ENCODE results near the gene MIPOL1. TPM values are rescaled to one million over a fixed set of nuclear protein-coding genes. Genes with fewer than 3 reads are reported as not detected.
A peak's percentile ranks its signal among the peaks of the same experiment; 100 is the strongest.

Gene MIPOL1
- not detected in 2 replicates for total RNA-seq (2014; rRNA removed; shearing (Covaris generic))
- total RNA-seq (2022), result not detected in 2 replicates
- Bru-seq, nascent RNA, result percentile 6 among the genes with signal in this experiment
- BruChase-seq, experiment 1, labeled RNA remaining after a 6-hour chase, result percentile 4 among the genes with signal in this experiment
- percentile 6 among the genes with signal in this experiment for BruChase-seq, experiment 2, labeled RNA remaining after a 2-hour chase
- long read RNA-seq, result 0 reads

DNA sequence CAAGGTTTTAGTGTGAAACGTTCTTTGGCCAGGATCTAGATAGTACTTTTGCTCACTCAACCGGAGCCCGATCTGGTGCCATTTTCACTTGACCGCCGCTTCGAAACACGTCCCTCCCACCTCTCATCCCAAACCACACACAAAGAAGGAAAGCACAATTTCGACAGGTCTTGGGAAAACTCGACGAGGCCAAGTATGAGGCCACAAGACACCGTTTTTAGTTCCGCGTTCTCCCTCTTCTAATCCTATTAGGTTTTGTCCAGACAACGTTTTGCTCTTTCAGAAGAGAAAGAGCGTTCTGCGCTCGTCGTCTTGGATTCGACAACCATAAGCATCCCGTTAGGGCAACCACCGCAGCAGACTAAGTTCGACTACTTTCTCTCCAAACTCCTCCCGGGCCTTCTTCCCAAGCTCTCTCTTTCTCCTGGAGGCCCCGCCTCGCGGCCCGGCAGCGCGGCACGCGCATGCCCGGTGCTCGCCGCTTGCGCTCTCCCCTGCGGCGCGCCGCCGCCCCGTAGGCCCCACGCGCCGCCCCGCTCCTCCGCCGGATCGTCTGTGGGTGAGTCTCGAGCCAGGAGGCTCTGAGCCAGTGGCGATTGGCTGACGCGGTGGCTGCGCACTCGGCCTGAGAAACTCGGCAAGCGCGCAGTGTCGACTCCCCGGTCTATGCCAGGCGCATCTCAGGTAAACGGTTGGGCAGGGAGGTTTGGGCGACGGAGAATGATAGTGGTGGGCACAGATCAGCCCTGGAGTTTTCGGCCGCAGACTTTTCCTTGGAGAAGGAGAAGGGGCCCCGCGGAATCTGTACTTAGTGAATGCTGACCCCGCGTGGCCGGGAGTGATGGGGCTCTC lies at the start of gene MIPOL1:
MIPOL1 (plus strand) TSS at position 517 of the 852 bp plus-strand sequence. CDS start 49,952 bp downstream, outside the sequence.
- POLR2A ChIA-PET, result interaction anchor here (1.2 kb wide), 1 partner anchor 227 kb away, joined by 5 read pairs; no protein-coding TSS in a partner anchor
- Histone ChIP-seq H3K4me1 (ENCODE audit: insufficient read depth, low read length, poor library complexity, severe bottlenecking) (no peaks in the 10 kb centered on the region), H3K4me3 (ENCODE audit: low read depth, low read length, poor library complexity, severe bottlenecking) (no peak within 1 kb of the TSS), H4K20me1 (ENCODE audit: insufficient read depth, low read length) (no peaks in the 10 kb centered on the region), H3K36me3 (ENCODE audit: insufficient read depth, low read length) (no peaks in the 10 kb centered on the region), H2AFZ (ENCODE audit: low read length) (no peak within 1 kb of the TSS), H3K79me2 (ENCODE audit: insufficient read depth, low read depth, low read length) (no peaks in the 10 kb centered on the region), H3K9me2 (ENCODE audit: insufficient read depth, low read length) (no peaks in the 10 kb centered on the region), H3K9me3 (ENCODE audit: low read length) (no peaks in the 10 kb centered on the region), H3K27ac (ENCODE audit: low read depth, low read length, poor library complexity, severe bottlenecking) (no peak within 1 kb of the TSS), H3K4me2 (ENCODE audit: low read length) (no peak within 1 kb of the TSS)
- BruUV-seq (replicated peaks), result no TSS peak
- no peak for TF ChIP-seq EZH2phosphoT487 (IDR thresholded peaks at IDR 0.05; ENCODE audit: borderline replicate concordance, low read depth, low read length)
- TF ChIP-seq, protein P1, sequence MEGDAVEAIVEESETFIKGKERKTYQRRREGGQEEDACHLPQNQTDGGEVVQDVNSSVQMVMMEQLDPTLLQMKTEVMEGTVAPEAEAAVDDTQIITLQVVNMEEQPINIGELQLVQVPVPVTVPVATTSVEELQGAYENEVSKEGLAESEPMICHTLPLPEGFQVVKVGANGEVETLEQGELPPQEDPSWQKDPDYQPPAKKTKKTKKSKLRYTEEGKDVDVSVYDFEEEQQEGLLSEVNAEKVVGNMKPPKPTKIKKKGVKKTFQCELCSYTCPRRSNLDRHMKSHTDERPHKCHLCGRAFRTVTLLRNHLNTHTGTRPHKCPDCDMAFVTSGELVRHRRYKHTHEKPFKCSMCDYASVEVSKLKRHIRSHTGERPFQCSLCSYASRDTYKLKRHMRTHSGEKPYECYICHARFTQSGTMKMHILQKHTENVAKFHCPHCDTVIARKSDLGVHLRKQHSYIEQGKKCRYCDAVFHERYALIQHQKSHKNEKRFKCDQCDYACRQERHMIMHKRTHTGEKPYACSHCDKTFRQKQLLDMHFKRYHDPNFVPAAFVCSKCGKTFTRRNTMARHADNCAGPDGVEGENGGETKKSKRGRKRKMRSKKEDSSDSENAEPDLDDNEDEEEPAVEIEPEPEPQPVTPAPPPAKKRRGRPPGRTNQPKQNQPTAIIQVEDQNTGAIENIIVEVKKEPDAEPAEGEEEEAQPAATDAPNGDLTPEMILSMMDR (conservative IDR thresholded peaks at IDR 0.05; ENCODE audit: low read length), result no peak
- intact Hi-C loops (cut with micrococcal nuclease; ENCODE audit: unreplicated experiment), result no loop called here
- DNase-seq (ENCODE audit: low spot score), result no peak
- CTCF ChIA-PET (ENCODE audit: unreplicated experiment), result no interaction called here

DNA sequence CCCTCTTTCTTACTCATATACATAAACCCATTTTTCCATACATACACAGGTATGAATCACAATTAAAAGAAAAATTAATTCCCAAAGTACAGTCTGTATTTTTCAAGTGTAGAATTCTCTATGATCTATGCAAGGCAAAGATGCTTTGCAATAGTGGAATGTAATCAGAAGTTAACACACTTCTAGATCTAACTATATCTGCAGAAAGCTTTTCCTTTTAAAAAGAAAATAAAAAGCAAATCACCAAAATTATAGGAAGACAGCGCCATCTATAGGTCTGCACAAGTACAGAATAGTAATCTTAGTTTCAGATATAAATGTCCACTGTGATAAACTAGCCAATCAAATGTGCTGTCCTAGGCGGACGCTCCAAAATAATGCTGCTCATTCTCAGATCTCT lies 47.3 kb upstream of the MIPOL1 start:
- peak; percentile 40 for DNase-seq (ENCODE audit: low spot score)
- intact Hi-C loops (cut with micrococcal nuclease; ENCODE audit: unreplicated experiment), result no loop called here
- no peaks in the 10 kb centered on the region for H3K9me3 ChIP-seq (ENCODE audit: low read length)

More for the DNA sequence above, 47.3 kb upstream of the MIPOL1 start:
- ChIA-PET CTCF (ENCODE audit: unreplicated experiment) (no interaction called here), POLR2A (interaction anchor here (0.6 kb wide), 2 partner anchors 18 to 55 kb away, joined by 3 to 4 read pairs; no protein-coding TSS in a partner anchor)
- Histone ChIP-seq H3K4me3 (ENCODE audit: low read depth, low read length, poor library complexity, severe bottlenecking) (no peak overlapping the region), H2AFZ (ENCODE audit: low read length) (no peak overlapping the region), H3K36me3 (ENCODE audit: insufficient read depth, low read length) (no peaks in the 10 kb centered on the region), H3K4me2 (ENCODE audit: low read length) (no peak overlapping the region), H3K9me2 (ENCODE audit: insufficient read depth, low read length) (no peaks in the 10 kb centered on the region), H3K27ac (ENCODE audit: low read depth, low read length, poor library complexity, severe bottlenecking) (no peak overlapping the region), H3K4me1 (ENCODE audit: insufficient read depth, low read length, poor library complexity, severe bottlenecking) (no peaks in the 10 kb centered on the region), H4K20me1 (ENCODE audit: insufficient read depth, low read length) (no peaks in the 10 kb centered on the region), H3K79me2 (ENCODE audit: insufficient read depth, low read depth, low read length) (no peaks in the 10 kb centered on the region)
- BruUV-seq (replicated peaks), result no TSS peak
- TF ChIP-seq EZH2phosphoT487 (IDR thresholded peaks at IDR 0.05; ENCODE audit: borderline replicate concordance, low read depth, low read length), result no peak
- TF ChIP-seq, protein P1 (conservative IDR thresholded peaks at IDR 0.05; ENCODE audit: low read length), result peak; percentile 86
